Tibial nerve (tissue), 4 donors: ENCODE data around the gene FSCN2.

Source experiments
- EP300 ChIP-seq, 2 donors: sonication (generic); formaldehyde crosslinking; IDR thresholded peaks; one replicate each; pipeline ENCODE4 v1.6.1; 2017; ENCODE audit warnings: antibody characterized with exemption in 2 of 2, mild to moderate bottlenecking in 1 of 2
- TF ChIP-seq, protein P1 (sequence below), 5 experiments: fragments of 200-600 bp in 3 of 5; fragments of 450-650 bp in 2 of 5; sonication (generic) in 3 of 5; IDR thresholded peaks; one replicate each; pipeline ENCODE4 v1.5.1; 2016 to 2019; ENCODE audit warnings: antibody characterized with exemption in 5 of 5, mild to moderate bottlenecking in 3 of 5, moderate library complexity in 2 of 5

DNA sequence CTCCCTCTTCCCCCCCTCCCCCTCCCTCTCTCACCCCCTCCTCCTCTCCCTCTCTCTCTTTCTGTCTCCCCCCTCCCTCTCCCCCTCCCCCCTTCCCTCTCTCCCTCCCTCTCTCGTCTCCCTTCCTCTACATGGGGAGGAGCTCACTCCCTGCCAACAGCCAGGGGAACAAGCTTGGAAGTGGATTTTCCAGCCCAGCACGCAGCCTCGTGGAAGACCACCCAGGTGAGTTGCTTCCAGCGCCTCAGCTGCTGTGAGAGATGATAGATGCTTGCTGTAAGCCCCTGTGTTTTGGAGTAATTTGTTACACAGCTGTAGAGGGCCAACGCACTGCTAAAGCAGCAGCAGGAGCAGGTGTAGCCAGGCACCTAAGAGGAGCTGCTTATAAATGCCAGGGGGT lies 36.4 kb upstream of the FSCN2 start:
- TF ChIP-seq, protein P1, sequence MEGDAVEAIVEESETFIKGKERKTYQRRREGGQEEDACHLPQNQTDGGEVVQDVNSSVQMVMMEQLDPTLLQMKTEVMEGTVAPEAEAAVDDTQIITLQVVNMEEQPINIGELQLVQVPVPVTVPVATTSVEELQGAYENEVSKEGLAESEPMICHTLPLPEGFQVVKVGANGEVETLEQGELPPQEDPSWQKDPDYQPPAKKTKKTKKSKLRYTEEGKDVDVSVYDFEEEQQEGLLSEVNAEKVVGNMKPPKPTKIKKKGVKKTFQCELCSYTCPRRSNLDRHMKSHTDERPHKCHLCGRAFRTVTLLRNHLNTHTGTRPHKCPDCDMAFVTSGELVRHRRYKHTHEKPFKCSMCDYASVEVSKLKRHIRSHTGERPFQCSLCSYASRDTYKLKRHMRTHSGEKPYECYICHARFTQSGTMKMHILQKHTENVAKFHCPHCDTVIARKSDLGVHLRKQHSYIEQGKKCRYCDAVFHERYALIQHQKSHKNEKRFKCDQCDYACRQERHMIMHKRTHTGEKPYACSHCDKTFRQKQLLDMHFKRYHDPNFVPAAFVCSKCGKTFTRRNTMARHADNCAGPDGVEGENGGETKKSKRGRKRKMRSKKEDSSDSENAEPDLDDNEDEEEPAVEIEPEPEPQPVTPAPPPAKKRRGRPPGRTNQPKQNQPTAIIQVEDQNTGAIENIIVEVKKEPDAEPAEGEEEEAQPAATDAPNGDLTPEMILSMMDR (IDR thresholded peaks at IDR 0.05) = no peak
- no peak for TF ChIP-seq EP300 (IDR thresholded peaks at IDR 0.05)
